ENCODE measurements around the gene RGS8. TPM values are rescaled to one million over a fixed set of nuclear protein-coding genes. Genes with fewer than 3 reads are reported as not detected.

The RGS8 gene
- total RNA-seq, 6 experiments from 2014 or later, result not detected

DNA sequence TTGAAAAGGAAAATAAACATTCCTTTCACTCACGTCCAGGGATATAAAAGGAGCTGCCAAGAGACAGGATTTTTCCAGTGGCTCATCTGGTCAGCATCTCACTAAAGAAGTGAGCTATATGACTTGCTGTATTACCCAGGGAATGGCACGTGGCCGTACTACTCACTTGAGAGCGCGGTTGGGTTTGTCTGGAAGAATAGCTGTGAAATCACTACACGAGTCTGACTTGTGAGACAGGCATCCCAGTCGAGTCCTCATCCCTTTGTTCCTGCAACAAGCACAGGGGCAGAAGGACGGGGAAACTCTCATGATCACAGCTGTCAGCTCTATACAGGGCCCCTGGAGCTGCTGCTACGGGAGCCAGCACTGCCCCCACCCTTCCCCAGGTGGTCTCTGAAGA, 17.7 kb downstream of the RGS8 start:
- Histone ChIP-seq H3K4me3 (no peak overlapping the region), H3K36me3 (no peaks in the 10 kb centered on the region), H3K27ac (no peak overlapping the region), H3K27me3 (no peaks in the 10 kb centered on the region), H3K9me3 (no peaks in the 10 kb centered on the region), H3K4me1 (no peaks in the 10 kb centered on the region)
- no peak for DNase-seq
- WGBS (ENCODE audit: insufficient coverage, low coverage, low lambda C conversion rate, missing lambda C conversion rate), result 64% methylated on average over 4 of the region's 9 CpGs
- ATAC-seq, result no peak
- no peak for TF ChIP-seq POLR2A (IDR thresholded peaks at IDR 0.05)
- TF ChIP-seq, protein P1, sequence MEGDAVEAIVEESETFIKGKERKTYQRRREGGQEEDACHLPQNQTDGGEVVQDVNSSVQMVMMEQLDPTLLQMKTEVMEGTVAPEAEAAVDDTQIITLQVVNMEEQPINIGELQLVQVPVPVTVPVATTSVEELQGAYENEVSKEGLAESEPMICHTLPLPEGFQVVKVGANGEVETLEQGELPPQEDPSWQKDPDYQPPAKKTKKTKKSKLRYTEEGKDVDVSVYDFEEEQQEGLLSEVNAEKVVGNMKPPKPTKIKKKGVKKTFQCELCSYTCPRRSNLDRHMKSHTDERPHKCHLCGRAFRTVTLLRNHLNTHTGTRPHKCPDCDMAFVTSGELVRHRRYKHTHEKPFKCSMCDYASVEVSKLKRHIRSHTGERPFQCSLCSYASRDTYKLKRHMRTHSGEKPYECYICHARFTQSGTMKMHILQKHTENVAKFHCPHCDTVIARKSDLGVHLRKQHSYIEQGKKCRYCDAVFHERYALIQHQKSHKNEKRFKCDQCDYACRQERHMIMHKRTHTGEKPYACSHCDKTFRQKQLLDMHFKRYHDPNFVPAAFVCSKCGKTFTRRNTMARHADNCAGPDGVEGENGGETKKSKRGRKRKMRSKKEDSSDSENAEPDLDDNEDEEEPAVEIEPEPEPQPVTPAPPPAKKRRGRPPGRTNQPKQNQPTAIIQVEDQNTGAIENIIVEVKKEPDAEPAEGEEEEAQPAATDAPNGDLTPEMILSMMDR (IDR thresholded peaks at IDR 0.05), result no peak
- intact Hi-C loops (cut with DNase I), result no loop called here

GRCh38 chr1:182664296-182664695, 20.1 kb downstream of the RGS8 start:
- no peak overlapping the region for H3K4me3 ChIP-seq

DNA sequence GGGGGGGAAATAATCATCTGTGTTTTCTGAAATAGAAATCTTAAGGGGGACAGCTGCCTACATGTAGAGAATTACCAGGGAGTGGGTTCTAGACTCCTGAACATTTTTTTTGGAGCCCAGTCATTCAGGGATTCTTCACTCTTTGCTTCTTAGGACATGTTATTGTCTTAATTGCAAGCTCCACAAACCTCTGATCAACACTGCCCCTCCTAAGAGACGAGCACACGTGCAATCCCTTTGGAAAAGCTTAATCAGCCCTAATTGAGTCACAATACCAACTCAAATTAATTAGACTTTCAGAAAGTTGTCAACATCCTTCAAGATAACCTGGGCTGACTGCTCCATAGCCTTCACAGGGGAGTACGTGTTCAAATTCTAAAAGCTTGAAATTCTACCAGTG, 21.4 kb downstream of the RGS8 start:
- Histone ChIP-seq H3K9me3 (no peaks in the 10 kb centered on the region), H3K36me3 (no peaks in the 10 kb centered on the region), H3K4me1 (no peaks in the 10 kb centered on the region), H3K4me3 (no peak overlapping the region), H3K27me3 (no peaks in the 10 kb centered on the region), H3K27ac (no peak overlapping the region)
- TF ChIP-seq, protein P1 (IDR thresholded peaks at IDR 0.05), result no peak
- TF ChIP-seq POLR2A (IDR thresholded peaks at IDR 0.05), result no peak
- intact Hi-C loops (cut with DNase I), result no loop called here
- ATAC-seq (no peak), DNase-seq (no peak)
- WGBS (ENCODE audit: insufficient coverage, low coverage, low lambda C conversion rate, missing lambda C conversion rate), result 66% methylated on average over 3 of the region's 3 CpGs

More at GRCh38 chr1:182664296-182664695, 20.1 kb downstream of the RGS8 start:
- no peaks in the 10 kb centered on the region for H3K9me3 ChIP-seq
- no peak overlapping the region for H3K27ac ChIP-seq
- no peaks in the 10 kb centered on the region for H3K36me3 ChIP-seq
- WGBS (ENCODE audit: insufficient coverage, low coverage, low lambda C conversion rate, missing lambda C conversion rate), result 54% methylated on average over 3 of the region's 3 CpGs
- TF ChIP-seq, protein P1 (IDR thresholded peaks at IDR 0.05), result no peak
- no peak for TF ChIP-seq POLR2A (IDR thresholded peaks at IDR 0.05)
- no peak for DNase-seq
- no peaks in the 10 kb centered on the region for H3K27me3 ChIP-seq
- intact Hi-C loops (cut with DNase I), result no loop called here
- no peaks in the 10 kb centered on the region for H3K4me1 ChIP-seq
- ATAC-seq, result no peak

DNA sequence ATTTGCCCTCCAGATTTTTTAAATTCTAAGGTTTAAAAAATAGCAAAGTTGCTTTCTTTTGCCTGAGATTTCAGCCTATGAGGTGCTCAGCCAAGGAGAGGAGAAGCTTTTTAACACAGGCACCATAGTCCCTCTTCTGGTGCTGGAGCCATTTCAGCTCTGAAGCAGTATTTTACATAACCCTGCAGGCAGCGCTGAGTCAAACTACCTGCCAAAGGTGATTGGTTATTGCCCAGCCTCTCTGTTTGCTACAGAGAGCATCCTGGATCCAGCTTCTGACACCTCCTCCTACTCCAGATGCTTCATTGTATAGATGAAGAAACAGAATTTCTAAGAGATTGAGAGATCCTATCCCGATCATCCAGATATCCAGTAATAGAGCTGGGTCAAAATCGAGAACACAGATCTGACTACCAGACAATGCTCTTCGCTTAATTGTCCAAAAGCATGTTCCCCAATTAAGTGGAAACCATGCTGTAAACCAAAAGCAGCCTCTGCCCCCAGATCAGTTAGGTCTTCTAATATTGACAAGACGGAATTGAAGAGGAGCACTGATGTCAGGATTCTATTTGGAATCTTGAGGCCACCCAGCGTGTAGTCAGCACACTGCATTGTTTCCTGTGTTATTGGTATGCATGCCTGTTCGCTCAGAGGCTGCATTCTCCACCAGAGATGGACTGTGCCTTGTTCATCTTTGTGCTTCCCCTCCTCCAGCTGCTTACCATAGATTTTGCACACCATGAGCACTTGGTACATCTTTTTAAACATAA, 22.1 kb downstream of the RGS8 start:
- Histone ChIP-seq H3K9me3 (no peaks in the 10 kb centered on the region), H3K4me3 (no peak overlapping the region), H3K27ac (no peak overlapping the region), H3K4me1 (no peaks in the 10 kb centered on the region), H3K27me3 (no peaks in the 10 kb centered on the region), H3K36me3 (no peaks in the 10 kb centered on the region)
- TF ChIP-seq, protein P1 (IDR thresholded peaks at IDR 0.05), result no peak
- TF ChIP-seq POLR2A (IDR thresholded peaks at IDR 0.05), result no peak
- ATAC-seq (no peak), DNase-seq (no peak)
- intact Hi-C loops (cut with DNase I), result no loop called here
- WGBS (ENCODE audit: insufficient coverage, low coverage, low lambda C conversion rate, missing lambda C conversion rate), result 51% methylated on average over 6 of the region's 7 CpGs
